Left lung (tissue), 10 donors: ENCODE measurements around the gene TBXA2R. TPM values are rescaled to one million over a fixed set of nuclear protein-coding genes. Genes with fewer than 3 reads are reported as not detected.

Source experiments
- ATAC-seq: fragments of 200-7000 bp; cut with Tn5 transposase; one replicate; pipeline ENCODE4 v1.9.1; 2020; ENCODE audit warnings: moderate library complexity
- DNase-seq, 4 donors: peaks; one replicate each; pipeline ENCODE4 v3.0.0-alpha.2; 2013 to 2020
- H3K27ac ChIP-seq, 2 donors: fragments of 200-600 bp; sonication (generic) in 1 of 2; one replicate each; pipeline versions ENCODE4 v1.5.0 to v1.8.0; 2020 to 2021
- H3K27me3 ChIP-seq, 2 donors: fragments of 200-600 bp; sonication (generic) in 1 of 2; one replicate each; pipeline versions ENCODE4 v1.5.0 to v1.8.0; 2020 to 2021
- H3K36me3 ChIP-seq, 2 donors: fragments of 200-600 bp; sonication (generic) in 1 of 2; one replicate each; pipeline versions ENCODE4 v1.5.0 to v1.8.0; 2020 to 2021
- H3K4me1 ChIP-seq, 2 donors: fragments of 200-600 bp; one replicate each; pipeline ENCODE4 v1.8.0; 2021
- H3K4me3 ChIP-seq, 2 donors: fragments of 200-600 bp; sonication (generic) in 1 of 2; one replicate each; pipeline versions ENCODE4 v1.5.0 to v1.8.0; 2020 to 2021; ENCODE audit warnings: mild to moderate bottlenecking in 1 of 2
- H3K9me3 ChIP-seq, 2 donors: fragments of 200-600 bp; sonication (generic) in 1 of 2; one replicate each; pipeline versions ENCODE4 v1.5.0 to v1.8.0; 2020 to 2021
- intact Hi-C, 2 donors: fragments of 100-400 bp; cut with DNase I; formaldehyde crosslinking; loops; one replicate each; pipeline versions ENCODE4 v1.11.2 to v1.14.2; 2022
- polyA plus RNA-seq, 6 donors: library from polyadenylated mRNA; unstranded; fragments of 120-200 nt; gene quantifications; one replicate each; pipeline ENCODE4 v1.2.1, GENCODE V29; 2013; ENCODE audit not compliant: insufficient read length in 6 of 6
- total RNA-seq, 2 donors: library from RNA; stranded (reverse); fragmentation: NEBNext Ultra II Directional; extraction: Animal tissue kit (Norgen Biotek cat#: 25700); gene quantifications; one replicate each; pipeline ENCODE4 v1.2.1, GENCODE V29; 2021
- TF ChIP-seq, protein P1 (sequence below), 2 donors: fragments of 200-600 bp; sonication (generic) in 1 of 2; IDR thresholded peaks; one replicate each; pipeline versions ENCODE4 v1.5.0 to v1.8.0; 2021; ENCODE audit warnings: antibody characterized with exemption in 2 of 2
- donor health status: DM: no; HTN: yes; CAD: no.
- donor health status: DM: no; HTN: no; CAD: no.

The TBXA2R gene
- total and polyA plus RNA-seq, 8 donors, result 1.8 to 7.9 (median 3.6) TPM

DNA sequence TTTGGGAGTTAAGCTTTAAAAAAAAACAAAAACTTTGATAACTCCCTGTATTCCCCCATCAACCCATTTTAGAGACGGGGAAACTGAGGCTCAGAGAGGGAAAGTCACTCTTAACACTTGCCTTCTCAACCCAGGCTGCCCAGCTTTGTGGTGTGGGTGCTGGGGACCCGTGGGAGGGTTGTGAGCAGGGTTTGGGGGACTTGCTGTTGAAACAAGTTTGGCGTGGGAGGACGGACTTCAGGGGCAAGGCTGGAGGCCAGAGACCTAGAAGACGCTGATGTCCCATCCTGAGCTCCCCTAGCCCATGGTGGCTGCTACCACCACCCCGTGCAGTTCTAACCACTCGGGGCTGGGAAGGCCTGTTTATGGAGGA lies 20.7 kb upstream of the TBXA2R start:
- H3K9me3 ChIP-seq, result no peaks in the 10 kb centered on the region
- peak overlapping the region in 1 of 2 donors; percentile 98 for H3K4me3 ChIP-seq
- H3K27ac ChIP-seq, result peak overlapping the region; percentile 92 to 96
- peaks cover 12 to 17% of the 10 kb centered on the region in 2 donors for H3K4me1 ChIP-seq
- intact Hi-C loops, result no loop called here
- TF ChIP-seq, protein P1, sequence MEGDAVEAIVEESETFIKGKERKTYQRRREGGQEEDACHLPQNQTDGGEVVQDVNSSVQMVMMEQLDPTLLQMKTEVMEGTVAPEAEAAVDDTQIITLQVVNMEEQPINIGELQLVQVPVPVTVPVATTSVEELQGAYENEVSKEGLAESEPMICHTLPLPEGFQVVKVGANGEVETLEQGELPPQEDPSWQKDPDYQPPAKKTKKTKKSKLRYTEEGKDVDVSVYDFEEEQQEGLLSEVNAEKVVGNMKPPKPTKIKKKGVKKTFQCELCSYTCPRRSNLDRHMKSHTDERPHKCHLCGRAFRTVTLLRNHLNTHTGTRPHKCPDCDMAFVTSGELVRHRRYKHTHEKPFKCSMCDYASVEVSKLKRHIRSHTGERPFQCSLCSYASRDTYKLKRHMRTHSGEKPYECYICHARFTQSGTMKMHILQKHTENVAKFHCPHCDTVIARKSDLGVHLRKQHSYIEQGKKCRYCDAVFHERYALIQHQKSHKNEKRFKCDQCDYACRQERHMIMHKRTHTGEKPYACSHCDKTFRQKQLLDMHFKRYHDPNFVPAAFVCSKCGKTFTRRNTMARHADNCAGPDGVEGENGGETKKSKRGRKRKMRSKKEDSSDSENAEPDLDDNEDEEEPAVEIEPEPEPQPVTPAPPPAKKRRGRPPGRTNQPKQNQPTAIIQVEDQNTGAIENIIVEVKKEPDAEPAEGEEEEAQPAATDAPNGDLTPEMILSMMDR (IDR thresholded peaks at IDR 0.05), result no peak
- H3K36me3 ChIP-seq, result peaks cover 0 to 31% of the 10 kb centered on the region in 2 donors
- ATAC-seq (no peak), DNase-seq (no peak)
- no peaks in the 10 kb centered on the region for H3K27me3 ChIP-seq

DNA sequence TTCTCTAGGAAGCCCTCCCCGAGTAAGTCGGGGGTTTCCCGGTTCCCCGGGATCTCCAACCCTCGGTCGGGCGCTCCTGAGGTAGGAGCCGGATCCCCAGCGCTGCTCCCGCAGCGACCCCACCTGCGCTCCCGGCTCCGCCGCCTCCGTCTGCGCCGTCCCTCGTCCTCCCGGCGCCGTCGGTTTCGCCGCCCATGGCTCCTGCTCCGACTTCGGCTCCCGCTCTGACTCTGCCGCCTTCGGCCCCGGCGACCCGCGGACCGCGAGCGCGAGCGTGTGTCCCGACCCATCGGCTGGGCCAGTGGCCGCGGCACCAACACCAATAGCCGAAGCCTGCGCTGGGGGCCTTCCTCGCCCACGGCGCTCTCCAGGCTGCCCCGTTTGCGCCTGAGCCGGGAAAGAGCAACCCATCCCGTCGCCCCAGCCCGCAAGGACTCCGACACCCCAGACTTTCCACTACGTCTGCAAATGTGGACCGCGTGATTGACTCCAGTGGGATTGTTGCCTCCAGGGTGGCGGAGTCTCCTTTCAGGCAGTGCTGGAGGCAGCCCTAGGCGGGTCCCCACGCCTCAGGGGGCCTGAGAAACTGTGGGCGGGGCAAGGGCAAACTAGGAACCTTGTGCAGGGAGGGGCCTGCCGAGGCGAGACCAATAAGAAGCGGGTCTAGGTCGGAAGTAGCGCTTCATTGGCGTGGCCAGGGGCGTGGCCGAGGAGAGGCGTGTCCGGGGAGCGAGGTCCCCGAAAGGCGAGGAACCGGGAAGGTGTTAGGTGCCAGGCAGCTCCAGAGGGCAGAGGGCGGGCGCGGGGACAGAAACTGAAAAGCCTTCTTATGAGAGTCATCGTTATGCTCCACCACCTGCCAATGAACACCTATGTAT lies 20.0 kb upstream of the TBXA2R start, which contains the start of gene CACTIN:
CACTIN (minus strand) TSS at position 318 of the 878 bp plus-strand sequence; CDS start at position 290, 28 bp downstream.
- DNase-seq (peak; percentile 98 to 100 (median 98)), ATAC-seq (peak; percentile 99)
- intact Hi-C loops, result no loop called here
- no peaks in the 10 kb centered on the region for H3K27me3 ChIP-seq
- H3K4me3 ChIP-seq, result peak within 1 kb of the TSS; percentile 93 to 98
- peaks cover 0 to 31% of the 10 kb centered on the region in 2 donors for H3K36me3 ChIP-seq
- peaks cover 12 to 17% of the 10 kb centered on the region in 2 donors for H3K4me1 ChIP-seq
- H3K9me3 ChIP-seq, result no peaks in the 10 kb centered on the region
- H3K27ac ChIP-seq, result peak within 1 kb of the TSS; percentile 92 to 96
- TF ChIP-seq, protein P1 (IDR thresholded peaks at IDR 0.05), result no peak

DNA sequence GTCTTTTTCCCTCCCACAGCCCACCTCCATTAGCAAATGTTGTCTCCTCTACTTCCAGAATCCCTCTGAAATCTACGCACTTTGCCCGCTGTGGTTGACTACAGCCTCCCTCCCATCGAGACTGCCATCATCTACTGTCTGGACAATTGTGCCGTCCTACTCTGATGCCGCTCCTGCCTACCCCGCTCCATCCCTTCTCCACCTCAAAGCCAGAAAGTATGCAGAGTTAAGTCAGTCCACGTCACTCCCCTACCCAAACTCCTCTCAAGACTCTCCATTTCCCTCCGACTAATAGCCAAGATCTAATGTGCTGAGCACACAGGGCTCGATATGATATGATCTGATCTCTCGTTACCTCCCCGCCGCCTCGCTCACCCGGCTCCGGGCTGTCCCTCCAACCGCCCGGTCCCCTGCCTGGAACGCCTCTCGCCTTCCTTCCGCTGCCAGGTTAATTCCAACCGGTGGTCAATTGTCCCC lies 19.4 kb upstream of the TBXA2R start:
- H3K36me3 ChIP-seq, result peaks cover 0 to 31% of the 10 kb centered on the region in 2 donors
- intact Hi-C loops, result no loop called here
- DNase-seq, result peak in 1 of 4 donors; percentile 77
- H3K4me3 ChIP-seq, result peak overlapping the region; percentile 93 to 98
- H3K27me3 ChIP-seq, result no peaks in the 10 kb centered on the region
- no peaks in the 10 kb centered on the region for H3K9me3 ChIP-seq
- peak overlapping the region in 1 of 2 donors; percentile 92 for H3K27ac ChIP-seq
- TF ChIP-seq, protein P1 (IDR thresholded peaks at IDR 0.05), result no peak
- H3K4me1 ChIP-seq, result peaks cover 12 to 17% of the 10 kb centered on the region in 2 donors
- no peak for ATAC-seq

DNA sequence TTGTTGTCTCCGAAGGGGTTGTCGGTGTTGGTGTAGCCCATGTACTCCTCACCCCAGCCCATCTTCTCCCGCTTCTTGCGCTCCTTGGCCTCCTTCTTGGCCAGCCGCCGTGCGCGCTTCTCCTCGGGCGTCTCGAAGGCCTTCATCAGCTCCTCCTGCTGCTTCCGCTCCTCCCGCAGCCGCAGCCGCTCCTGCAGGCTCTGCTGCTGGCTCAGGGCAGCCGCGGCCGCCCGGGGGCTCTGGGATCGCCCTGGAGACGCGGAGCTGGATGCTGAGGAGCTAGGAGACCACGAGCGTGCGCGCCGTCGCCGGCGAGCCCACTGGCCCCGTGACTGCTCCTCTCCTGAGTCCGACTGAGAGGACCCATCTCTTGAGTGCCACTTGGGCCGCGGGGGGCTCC lies 17.0 kb upstream of the TBXA2R start:
- no peaks in the 10 kb centered on the region for H3K9me3 ChIP-seq
- H3K4me3 ChIP-seq, result no peak overlapping the region
- ATAC-seq (no peak), DNase-seq (peak in 1 of 4 donors; percentile 78)
- peaks cover 12 to 18% of the 10 kb centered on the region in 2 donors for H3K4me1 ChIP-seq
- H3K27me3 ChIP-seq, result no peaks in the 10 kb centered on the region
- no peak overlapping the region for H3K27ac ChIP-seq
- TF ChIP-seq, protein P1 (IDR thresholded peaks at IDR 0.05), result no peak
- H3K36me3 ChIP-seq, result peaks cover 0 to 52% of the 10 kb centered on the region in 2 donors
- intact Hi-C loops, result no loop called here

DNA sequence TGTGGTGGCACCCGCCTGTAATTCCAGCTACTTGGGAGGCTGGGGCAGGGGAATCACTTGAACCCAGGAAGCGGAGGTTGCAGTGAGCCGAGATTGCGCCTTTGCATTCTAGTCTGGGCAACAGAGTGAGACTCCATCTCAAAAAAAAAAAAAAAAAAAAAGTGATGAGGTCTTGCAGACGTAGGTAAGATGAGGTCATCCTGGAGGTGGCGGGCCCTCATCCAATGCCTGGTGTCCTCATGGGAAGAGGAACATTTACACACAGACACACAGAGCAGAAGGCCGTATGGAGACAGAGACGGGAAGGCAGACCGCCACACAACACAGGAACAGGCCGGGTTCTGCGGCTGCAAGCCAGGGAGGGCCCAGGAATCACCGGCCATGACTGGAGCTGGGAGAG lies 15.5 kb upstream of the TBXA2R start:
- no peaks in the 10 kb centered on the region for H3K9me3 ChIP-seq
- TF ChIP-seq, protein P1 (IDR thresholded peaks at IDR 0.05), result no peak
- no peak for DNase-seq
- no peak overlapping the region for H3K4me3 ChIP-seq
- ATAC-seq, result no peak
- intact Hi-C loops, result no loop called here
- peaks cover 0 to 59% of the 10 kb centered on the region in 2 donors for H3K36me3 ChIP-seq
- no peaks in the 10 kb centered on the region for H3K27me3 ChIP-seq
- H3K27ac ChIP-seq, result no peak overlapping the region
- peaks cover 12 to 33% of the 10 kb centered on the region in 2 donors for H3K4me1 ChIP-seq
